Kidney glomerular epithelial cell (primary cell): ENCODE measurements around the gene PRODH2.
"Not testable (repeated sequence)": the region's sequence is repeated elsewhere in the genome, so short reads cannot be mapped to it uniquely, and the experiment has no call there.

Source experiments
- DNase-seq: peaks from one replicate; lab custom pipeline; 2025; lab: John Stamatoyannopoulos, UW

PRODH2 gene

GRCh38 chr19:35796645-35797542 lies 15.8 kb downstream of the PRODH2 start:
- DNase-seq, result no peak

GRCh38 chr19:35795564-35795963 lies 17.1 kb downstream of the PRODH2 start:
- DNase-seq, result not testable (repeated sequence)

GRCh38 chr19:35793381-35794165 lies 19.1 kb downstream of the PRODH2 start:
- no peak for DNase-seq

DNA sequence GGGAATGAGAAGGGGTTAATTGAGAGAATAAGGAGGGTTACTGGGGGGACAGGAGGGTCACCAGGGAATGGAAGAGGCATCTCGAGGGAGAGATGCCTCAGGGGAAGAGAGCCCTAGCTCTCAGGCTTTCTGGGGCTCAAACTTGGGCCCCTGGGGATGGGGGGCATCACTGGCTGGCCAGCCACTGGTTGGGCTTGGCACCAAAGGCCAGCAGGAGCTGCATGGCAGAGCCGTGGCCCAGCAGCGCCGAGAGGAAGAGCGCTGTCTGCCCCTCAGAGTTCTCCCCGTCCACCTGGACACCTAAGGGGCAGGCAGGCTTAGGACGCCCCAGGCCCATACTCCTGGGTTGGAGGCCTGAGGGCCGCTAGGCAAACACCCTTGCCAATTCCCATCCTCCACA lies 19.8 kb downstream of the PRODH2 start:
- no peak for DNase-seq

GRCh38 chr19:35792312-35792711 lies 20.3 kb downstream of the PRODH2 start:
- DNase-seq, result no peak

- DNase-seq, result no peak
Observed at GRCh38 chr19:35791814-35792279, 20.8 kb downstream of the PRODH2 start.

DNA sequence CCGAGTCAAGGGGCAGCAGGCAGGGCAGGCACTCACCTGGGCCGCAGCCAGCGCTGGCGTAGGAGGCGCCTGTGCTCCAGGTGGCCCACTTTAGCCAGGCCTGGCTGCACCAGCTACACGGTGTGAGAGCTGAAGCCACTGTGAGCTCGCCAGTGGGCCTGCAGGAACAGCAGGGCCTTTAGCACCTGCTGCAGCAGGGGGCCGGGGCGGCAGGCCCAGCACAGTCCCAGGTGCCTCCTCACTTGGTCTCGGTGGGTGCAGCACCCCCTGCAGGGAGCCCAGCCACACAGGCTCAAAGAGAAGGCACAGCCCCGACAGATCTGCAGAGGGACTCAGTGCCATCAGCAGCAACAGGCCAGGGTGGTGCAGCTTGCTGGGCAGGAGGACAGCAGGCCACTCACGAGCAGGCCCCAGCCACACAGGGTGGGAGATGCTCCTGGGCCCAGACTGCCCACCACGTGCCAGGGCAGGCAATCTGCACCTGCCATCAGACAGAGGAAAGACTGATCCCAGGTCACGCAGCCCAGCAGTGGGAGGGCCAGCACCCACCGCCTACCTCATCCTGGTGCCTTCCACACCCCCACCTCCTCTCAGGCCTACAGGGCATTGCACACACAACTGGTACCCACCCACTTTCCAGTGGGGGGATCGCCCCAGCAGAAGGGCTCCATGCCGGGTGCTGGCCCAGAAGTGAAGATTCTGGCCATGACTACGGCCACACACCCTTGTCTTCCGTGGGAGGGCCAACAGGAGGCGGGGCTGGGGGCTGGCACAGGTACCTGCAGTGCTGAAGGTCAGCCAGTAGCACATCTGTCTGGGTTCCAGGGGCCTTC lies 21.4 kb downstream of the PRODH2 start:
- no peak for DNase-seq

GRCh38 chr19:35789978-35790944 lies 22.4 kb downstream of the PRODH2 start:
- DNase-seq, result no peak

GRCh38 chr19:35789195-35789977 lies 23.3 kb downstream of the PRODH2 start:
- DNase-seq, result no peak

- DNase-seq, result no peak
Observed at GRCh38 chr19:35788205-35788960, 24.3 kb downstream of the PRODH2 start.

- no peak for DNase-seq
Observed at GRCh38 chr19:35787227-35787799, 25.3 kb downstream of the PRODH2 start.

DNA sequence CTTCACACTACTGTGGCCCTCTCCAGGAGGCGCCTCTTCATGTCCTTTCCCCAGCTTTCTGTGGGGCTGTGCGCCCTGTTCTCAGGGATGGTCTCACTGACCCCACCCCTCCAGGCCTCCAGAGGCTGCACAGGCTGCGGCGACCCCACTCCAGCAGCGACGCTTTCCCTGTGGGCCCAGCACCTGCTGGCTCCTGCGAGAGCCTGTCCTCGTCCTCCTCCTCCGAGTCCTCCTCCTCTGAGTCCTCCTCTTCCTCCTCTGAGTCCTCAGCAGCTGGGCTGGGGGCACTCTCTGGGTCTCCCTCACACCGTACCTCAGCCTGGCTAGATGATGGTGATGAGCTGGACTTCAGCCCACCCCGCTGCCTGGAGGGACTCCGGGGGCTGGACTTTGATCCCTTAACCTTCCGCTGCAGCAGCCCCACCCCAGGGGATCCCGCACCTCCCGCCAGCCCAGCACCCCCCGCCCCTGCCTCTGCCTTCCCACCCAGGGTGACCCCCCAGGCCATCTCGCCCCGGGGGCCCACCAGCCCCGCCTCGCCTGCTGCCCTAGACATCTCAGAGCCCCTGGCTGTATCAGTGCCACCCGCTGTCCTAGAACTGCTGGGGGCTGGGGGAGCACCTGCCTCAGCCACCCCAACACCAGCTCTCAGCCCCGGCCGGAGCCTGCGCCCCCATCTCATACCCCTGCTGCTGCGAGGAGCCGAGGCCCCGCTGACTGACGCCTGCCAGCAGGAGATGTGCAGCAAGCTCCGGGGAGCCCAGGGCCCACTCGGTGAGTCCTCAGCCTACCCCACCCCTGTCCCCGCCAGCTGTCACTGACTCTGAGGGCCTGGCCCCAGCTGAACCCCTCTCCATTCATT lies 26.1 kb downstream of the PRODH2 start:
- no peak for DNase-seq

DNA sequence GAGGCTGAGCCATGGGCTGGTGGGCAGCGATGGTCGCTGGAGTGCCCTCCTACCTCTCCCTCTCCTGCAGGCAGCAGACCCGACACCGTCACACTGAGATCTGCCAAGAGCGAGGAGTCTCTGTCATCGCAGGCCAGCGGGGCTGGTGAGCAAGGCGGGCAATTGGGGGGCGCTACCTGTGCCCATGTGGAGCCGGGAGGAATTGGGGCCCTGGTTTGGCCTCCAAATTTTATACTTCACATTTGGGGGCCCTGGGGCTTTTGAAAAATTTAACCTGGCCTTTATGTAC lies 27.4 kb downstream of the PRODH2 start:
- DNase-seq, result no peak

GRCh38 chr19:35784503-35785338 lies 27.9 kb downstream of the PRODH2 start:
- no peak for DNase-seq

DNA sequence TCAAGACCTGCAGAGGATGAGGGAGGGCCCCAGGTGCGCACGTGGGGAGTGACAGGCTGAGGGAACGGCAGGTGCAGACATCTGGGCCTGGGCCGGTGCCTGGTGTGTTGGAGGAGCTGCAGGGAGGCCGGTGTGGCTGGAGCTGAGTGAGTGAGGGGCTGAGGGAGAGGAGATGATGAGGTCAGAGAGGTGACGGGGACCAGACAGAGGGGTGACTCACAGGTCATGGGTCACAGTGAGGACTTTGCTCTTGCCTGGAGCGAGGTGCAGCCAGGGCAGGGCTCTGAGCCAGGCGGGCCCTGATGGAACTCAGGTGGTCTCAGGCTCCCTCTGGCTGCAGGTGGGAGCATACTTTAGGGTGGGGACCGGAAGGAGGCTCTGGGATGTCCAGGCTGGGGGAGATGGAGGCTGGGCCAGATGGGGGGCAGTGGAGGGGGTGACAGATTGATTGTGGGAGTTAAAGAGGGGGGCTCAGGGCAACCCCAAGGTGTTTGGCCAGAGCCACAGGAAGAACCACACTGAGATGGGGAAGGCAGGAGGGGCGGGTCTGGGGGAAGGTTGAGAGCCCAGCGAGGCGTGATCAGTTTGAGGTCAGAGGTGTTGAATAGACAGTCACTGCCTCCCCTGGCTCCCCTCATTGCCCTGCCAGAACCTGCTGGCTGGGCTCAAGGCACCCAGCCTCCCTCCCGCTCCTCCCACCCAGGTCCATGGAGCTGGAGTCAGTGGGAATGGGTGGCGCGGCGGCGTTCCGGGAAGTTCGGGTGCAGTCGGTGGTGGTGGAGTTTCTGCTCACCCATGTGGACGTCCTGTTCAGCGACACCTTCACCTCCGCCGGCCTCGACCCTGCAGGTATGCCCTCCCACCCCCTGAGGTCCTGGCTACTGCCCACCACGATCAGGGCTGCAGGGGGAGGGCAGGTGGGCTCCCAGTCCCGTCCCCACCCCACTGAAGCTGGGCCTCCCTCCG lies 28.9 kb downstream of the PRODH2 start:
- DNase-seq, result no peak

DNA sequence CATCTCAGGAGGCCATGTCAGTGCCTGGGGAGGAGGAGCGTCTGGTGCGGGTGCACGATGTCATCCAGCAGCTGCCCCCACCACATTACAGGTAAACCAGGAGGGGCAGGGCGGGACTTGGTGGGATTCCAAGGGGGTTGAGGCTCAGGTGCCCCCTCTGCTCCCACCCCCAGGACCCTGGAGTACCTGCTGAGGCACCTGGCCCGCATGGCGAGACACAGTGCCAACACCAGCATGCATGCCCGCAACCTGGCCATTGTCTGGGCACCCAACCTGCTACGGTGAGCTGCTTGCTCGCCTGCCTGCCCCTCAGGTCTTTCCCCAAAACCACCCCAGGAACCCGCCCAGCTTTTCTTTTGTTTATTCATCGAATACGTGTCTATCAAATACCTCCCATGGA lies 30.1 kb downstream of the PRODH2 start:
- DNase-seq, result no peak
